Activated CD4-positive, alpha-beta T cell treated with anti-CD3 and anti-CD28 coated beads for 48 hours (primary cell): Measurements from ENCODE around the gene SMIM8.
A peak's percentile ranks its signal among the peaks of the same experiment; 100 is the strongest.
"Not testable (repeated sequence)": the region's sequence is repeated elsewhere in the genome, so short reads cannot be mapped to it uniquely, and the experiment has no call there.

Experiments
- DNase-seq: peaks from one replicate; pipeline ENCODE4 v3.0.0-alpha.2; 2020

Gene SMIM8, protein sequence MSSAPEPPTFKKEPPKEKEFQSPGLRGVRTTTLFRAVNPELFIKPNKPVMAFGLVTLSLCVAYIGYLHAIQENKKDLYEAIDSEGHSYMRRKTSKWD

DNA sequence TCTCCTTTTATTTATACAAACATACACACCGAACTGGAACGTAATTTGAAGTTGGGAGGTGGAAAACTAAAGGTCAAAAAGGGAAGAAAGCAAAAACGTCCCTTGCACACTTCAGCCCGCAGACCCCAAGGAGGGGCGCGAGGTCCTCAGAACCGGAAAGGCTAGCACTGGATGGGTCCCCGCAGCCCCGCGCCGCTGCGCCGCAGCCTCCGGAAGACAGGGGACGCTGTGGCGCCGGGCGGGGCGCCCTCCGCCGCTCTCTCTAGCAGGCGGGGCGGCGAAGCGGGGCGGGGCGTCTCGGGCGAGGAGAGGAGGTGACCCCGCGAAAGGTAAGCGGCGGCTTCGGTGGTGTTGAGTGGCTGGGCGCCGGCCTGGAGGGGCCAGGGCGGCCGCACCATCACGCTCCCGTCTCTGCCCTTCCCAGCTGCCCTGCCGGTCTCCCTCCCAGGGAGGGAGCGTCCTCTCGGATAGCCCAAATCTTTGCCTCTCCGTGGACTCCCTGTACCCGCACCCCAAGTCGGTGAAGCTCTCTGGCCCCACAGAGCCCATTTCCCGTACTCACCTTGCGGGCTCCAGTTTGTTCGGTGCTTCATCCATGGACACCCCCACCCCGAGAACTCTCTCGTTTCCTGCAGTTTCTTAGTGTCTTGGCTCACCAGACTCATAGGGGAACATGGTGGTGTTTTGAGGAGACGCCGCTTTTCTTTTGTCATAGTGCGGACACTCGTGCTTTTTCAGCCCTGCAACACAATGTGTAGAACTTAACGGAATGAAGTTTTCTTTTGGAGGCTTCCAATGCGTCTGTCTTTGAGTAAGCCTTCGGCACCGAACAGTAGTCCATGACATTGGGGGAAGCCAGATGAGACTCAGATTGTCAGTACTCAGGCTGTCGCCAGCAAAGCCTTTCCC, at the start of gene SMIM8:
SMIM8 (plus strand) TSS at position 285 of the 909 bp plus-strand sequence. CDS start 14,444 bp downstream, outside the sequence.
- DNase-seq: peak; percentile 93

GRCh38 chr6:87274660-87275274, 47.6 kb upstream of the SMIM8 start:
- DNase-seq: no peak

- DNase-seq: no peak
Measured at GRCh38 chr6:87276624-87277023, 45.8 kb upstream of the SMIM8 start.

DNA sequence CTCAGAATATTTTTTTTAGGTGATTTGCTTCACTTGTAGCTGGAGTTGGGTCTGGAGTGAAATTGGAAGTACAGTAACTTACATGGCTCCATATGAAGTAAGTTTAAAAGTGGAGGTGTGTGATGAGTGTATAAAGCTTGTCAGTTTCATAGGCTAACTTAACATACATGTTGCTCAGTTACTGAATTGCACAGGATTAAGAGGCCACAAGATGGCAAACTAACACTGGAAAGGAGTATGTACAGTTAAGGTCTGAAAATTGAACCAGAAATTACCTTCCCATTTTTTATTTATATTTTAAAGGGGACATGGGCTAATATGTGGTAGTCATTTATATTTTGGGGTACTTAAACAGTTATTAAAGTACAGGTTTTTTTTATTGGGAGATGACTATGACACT, 45.3 kb upstream of the SMIM8 start:
- no peak for DNase-seq

DNA sequence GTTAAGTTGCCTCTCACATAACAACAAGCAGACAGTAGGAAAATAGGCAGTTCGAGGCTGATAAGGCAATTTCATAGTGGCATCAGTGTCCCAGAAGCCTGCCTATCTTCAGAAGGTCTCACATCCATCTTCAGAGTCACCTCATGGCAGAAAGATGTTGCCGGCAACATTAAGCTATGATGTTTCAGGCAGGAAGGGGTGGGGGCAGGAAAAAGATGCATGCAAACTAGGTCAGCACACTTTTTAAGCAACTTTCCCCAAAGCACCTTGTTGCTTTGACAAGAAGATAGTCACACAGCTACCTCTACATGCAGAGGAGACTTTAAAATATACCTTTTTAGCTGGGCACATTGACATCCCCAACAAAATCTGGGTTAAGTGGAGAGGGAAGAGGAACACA, 43.2 kb upstream of the SMIM8 start:
- DNase-seq: no peak

- no peak for DNase-seq
Measured at GRCh38 chr6:87281426-87281825, 41.0 kb upstream of the SMIM8 start.

DNA sequence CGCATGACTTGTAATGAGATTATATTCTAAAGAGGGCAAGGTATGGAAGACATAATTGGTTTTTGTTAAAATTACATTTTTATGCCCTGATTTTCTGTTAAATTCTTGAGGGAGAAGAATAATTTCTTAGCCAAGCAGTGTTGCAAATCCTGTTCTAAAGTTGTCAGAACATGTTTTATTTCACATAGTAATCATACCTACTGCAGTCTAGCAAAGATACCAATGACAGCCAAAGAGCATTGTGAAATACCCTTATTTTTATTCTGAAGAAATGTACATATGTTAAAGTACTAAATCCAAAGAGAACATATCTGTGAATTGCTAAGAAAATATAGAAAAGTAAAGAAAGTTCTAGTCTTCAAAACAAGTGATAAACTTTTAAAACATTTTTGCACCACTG, 39.6 kb upstream of the SMIM8 start:
- DNase-seq: no peak

GRCh38 chr6:87283461-87283860, 38.9 kb upstream of the SMIM8 start:
- DNase-seq: no peak

DNA sequence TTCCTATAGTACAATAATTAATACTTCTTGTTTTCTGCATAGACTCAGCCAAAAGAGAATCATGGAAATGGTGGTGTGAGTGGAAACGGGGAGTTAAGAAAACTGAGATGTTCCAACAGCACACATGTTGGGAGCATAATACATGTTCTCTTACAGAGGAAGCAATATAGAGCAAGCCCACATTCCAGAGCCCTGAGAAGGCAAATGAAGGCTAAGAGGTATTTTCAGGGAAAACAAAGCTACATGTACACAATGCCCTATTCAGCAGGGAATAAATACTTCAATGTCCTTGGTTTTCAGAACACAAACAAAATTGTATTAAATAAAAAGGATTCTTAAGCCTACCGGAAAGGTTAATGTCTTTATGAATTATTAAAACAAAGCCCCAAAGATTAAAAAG, 35.1 kb upstream of the SMIM8 start:
- no peak for DNase-seq

DNA sequence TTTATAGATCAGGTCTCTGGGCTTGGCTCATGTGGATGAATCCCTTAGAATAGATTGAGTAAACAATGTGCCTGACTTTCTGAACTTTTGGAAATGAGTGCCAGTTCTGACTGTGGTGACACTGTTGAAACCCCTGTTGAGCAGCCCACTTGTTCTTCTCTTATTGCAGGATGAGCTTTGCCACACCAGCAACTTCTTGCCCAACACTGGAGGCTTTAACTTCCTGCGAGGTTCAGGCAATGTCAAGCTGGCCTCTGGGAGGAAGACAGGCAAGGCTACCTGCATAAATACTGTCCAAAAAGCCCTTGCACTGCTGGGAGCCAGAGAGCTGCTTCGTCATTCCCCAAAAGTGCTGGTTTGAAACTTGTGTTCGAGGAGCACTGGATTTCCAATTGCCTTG, 32.8 kb upstream of the SMIM8 start:
- no peak for DNase-seq

- DNase-seq: no peak
Measured at GRCh38 chr6:87291883-87292282, 30.5 kb upstream of the SMIM8 start.

DNA sequence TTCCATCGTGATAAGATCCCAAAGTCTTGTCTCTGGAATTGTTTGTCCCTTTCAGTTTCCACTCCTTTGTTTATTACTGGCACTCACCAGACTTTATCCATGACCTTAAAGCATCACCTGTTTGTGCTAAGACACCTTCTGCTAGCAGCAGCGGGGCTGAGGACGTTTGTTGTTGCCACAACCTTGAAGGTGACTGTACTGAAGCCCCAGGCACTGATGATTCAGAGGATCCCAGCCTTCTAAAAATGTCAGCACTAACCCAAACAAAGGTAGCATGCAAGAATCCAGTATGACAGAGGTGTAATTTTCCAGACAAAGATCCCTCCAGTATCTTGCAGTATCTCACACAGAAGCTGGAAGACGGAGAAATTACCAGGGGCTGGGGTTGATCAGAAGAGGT, 28.9 kb upstream of the SMIM8 start:
- no peak for DNase-seq

GRCh38 chr6:87297119-87297518, 25.3 kb upstream of the SMIM8 start:
- DNase-seq: no peak

DNA sequence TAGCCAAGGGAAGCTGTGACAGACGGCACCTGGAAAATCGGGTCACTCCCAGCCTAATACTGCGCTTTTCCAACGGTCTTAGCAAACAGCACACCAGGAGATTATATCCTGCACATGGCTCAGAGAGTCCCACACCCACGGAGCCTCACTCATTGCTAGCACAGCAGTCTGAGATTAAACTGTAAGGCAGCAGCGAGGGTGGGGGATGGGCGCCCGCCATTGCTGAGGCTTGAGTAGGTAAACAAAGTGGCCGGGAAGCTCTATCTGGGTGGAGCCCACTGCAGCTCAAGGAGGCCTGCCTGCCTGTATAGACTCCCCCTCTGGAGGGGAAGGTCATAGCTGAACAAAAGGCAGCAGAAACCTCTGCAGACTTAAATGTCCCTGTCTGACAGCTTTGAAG, 21.1 kb upstream of the SMIM8 start:
- not testable (repeated sequence) for DNase-seq

- no peak for DNase-seq
Measured at GRCh38 chr6:87308970-87309369, 13.4 kb upstream of the SMIM8 start.

DNA sequence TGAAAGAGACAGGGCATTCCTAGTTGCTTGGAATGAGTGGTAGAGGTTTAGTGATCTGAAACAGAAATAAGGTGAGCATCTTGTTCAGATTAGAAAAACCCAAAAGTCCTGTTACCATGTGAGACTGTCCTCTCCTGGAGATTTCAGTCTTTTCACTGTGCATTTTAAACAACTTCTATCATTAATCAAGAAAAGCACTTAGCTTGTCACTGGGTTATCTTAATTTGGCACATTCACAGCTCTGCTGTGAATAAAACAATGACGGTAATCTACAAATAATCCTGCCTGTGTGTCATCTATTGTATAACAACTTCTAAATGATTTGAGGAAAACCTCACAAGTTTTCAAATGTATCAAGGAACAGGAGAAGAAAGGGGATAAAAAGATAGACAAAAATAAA, 9.5 kb upstream of the SMIM8 start:
- DNase-seq: no peak

GRCh38 chr6:87315071-87315470, 7.3 kb upstream of the SMIM8 start:
- no peak for DNase-seq

- DNase-seq: no peak
Measured at GRCh38 chr6:87319271-87319987, 3.0 kb upstream of the SMIM8 start.

GRCh38 chr6:87323880-87324279, 1.5 kb downstream of the SMIM8 start:
- DNase-seq: not testable (repeated sequence)

- no peak for DNase-seq
Measured at GRCh38 chr6:87330961-87331360, 8.6 kb downstream of the SMIM8 start.

- DNase-seq: no peak
Measured at GRCh38 chr6:87333033-87333432, 10.6 kb downstream of the SMIM8 start.

- DNase-seq: no peak
Measured at GRCh38 chr6:87333591-87334181, 11.3 kb downstream of the SMIM8 start.

- DNase-seq: no peak
Measured at GRCh38 chr6:87334683-87335082, 12.3 kb downstream of the SMIM8 start.
